ENCODE results near the gene SMTN. TPM values are rescaled to one million over a fixed set of nuclear protein-coding genes. Genes with fewer than 3 reads are reported as not detected.
A peak's percentile ranks its signal among the peaks of the same experiment; 100 is the strongest.
"Not testable (repeated sequence)": the region's sequence is repeated elsewhere in the genome, so short reads cannot be mapped to it uniquely, and the experiment has no call there.

Gene SMTN
- total RNA-seq, 1 donor from 2014 or later: 13.3 TPM

DNA sequence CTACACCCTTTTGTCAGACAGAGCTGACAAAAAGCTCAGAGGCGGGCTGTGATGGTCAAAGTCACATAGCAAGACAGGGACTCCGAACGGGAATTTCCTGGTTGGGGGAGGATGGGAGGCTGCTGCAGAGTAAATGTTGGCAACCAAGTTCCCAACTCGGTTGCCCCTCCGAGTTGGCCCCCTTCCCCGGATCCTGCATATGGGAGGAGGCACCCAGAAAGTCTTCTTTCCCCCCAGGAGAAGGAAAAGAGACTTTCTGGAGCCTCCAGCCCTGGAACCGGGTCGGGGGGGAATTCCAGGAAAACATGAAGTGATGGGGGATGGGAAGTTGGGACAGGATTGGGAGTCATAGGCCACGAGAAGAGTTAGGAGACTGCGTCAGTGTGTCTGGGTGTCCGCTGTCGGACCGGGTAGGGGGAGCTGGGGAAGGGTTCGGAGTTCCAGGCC is 25.6 kb downstream of the SMTN start:
- H3K36me3 Mint-ChIP-seq (ENCODE audit: unreplicated experiment): no peaks in the 10 kb centered on the region
- peak overlapping the region; percentile 77 for H3K27ac Mint-ChIP-seq (ENCODE audit: unreplicated experiment)

DNA sequence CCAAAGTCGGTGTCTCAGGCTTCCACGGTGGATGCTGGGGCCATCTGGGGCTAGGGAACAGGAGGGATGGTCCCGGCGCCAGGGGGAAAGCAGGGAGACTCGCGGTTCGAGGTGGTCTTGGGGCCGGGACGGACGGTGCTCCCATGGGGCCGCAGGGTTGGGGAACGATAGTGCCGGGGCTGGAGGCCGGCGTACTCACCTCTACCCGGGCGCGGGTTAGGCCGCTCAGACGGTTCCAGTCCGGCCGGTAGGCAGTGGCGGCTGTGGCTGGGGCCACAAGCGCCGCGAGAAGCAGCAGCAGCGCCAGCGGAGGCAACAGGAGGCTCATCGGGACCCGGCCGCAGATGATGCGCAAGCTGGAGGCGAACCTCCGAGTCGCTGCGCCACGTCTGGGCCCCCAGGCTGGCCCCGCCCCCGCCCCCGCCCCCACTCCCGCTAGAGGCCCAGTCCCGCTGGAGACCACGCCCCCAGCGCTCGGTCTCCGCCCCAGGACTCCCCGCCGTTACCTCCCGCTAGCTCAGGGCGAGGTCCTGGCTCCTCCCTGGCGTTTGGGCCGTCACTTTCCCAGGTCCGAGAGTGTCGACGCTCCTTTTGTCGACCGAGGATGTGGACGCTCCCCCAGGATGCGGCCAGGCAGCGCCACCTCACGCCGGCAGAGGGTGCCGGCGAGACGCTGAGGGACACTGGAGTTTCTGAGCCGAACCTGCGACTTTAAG is 26.2 kb downstream of the SMTN start, which contains the start of gene SELENOM:
SELENOM (minus strand) TSS at position 391 of the 716 bp plus-strand sequence; CDS start at position 328, 63 bp downstream.
- DNase-seq: peak; percentile 93
- no peaks in the 10 kb centered on the region for H3K36me3 Mint-ChIP-seq (ENCODE audit: unreplicated experiment)
- peak within 1 kb of the TSS; percentile 87 for H3K27ac Mint-ChIP-seq (ENCODE audit: unreplicated experiment)
- H3K27me3 Mint-ChIP-seq (ENCODE audit: unreplicated experiment): peaks cover 13% of the 10 kb centered on the region
- peaks cover 9% of the 10 kb centered on the region for H3K9me3 Mint-ChIP-seq (ENCODE audit: unreplicated experiment)
- H3K4me3 Mint-ChIP-seq (ENCODE audit: unreplicated experiment): peak within 1 kb of the TSS; percentile 91
- TF ChIP-seq, protein P1, sequence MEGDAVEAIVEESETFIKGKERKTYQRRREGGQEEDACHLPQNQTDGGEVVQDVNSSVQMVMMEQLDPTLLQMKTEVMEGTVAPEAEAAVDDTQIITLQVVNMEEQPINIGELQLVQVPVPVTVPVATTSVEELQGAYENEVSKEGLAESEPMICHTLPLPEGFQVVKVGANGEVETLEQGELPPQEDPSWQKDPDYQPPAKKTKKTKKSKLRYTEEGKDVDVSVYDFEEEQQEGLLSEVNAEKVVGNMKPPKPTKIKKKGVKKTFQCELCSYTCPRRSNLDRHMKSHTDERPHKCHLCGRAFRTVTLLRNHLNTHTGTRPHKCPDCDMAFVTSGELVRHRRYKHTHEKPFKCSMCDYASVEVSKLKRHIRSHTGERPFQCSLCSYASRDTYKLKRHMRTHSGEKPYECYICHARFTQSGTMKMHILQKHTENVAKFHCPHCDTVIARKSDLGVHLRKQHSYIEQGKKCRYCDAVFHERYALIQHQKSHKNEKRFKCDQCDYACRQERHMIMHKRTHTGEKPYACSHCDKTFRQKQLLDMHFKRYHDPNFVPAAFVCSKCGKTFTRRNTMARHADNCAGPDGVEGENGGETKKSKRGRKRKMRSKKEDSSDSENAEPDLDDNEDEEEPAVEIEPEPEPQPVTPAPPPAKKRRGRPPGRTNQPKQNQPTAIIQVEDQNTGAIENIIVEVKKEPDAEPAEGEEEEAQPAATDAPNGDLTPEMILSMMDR (IDR thresholded peaks at IDR 0.05; ENCODE audit: partially characterized antibody, unreplicated experiment): peak; percentile 75
- peaks cover 3% of the 10 kb centered on the region for H3K4me1 Mint-ChIP-seq (ENCODE audit: low read depth, unreplicated experiment)

More for the DNA sequence above, 25.6 kb downstream of the SMTN start:
- Mint-ChIP-seq H3K27me3 (ENCODE audit: unreplicated experiment) (peaks cover 14% of the 10 kb centered on the region), H3K4me1 (ENCODE audit: low read depth, unreplicated experiment) (peaks cover 3% of the 10 kb centered on the region), H3K4me3 (ENCODE audit: unreplicated experiment) (peak overlapping the region; percentile 91), H3K9me3 (ENCODE audit: unreplicated experiment) (peaks cover 9% of the 10 kb centered on the region)
- no peak for DNase-seq
- TF ChIP-seq, protein P1 (IDR thresholded peaks at IDR 0.05; ENCODE audit: partially characterized antibody, unreplicated experiment): no peak

DNA sequence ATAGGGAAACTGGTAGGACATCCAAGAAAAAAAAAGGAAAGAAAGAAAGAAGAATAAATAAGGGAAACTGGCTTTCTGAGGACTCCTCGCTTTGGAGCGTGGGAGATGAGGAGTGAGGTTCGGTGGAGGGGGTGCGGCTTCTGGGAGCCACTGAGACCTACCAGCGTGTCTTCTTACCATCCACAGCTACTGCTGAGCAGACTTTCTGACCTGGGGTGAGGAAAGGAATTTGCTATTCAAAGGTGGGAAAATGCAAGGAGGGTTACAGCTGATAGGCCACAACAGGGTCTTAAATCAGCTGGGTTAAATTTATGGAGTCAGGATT is 26.7 kb downstream of the SMTN start:
- Mint-ChIP-seq H3K36me3 (ENCODE audit: unreplicated experiment) (no peaks in the 10 kb centered on the region), H3K9me3 (ENCODE audit: unreplicated experiment) (peaks cover 9% of the 10 kb centered on the region), H3K4me1 (ENCODE audit: low read depth, unreplicated experiment) (peaks cover 3% of the 10 kb centered on the region), H3K27me3 (ENCODE audit: unreplicated experiment) (peaks cover 13% of the 10 kb centered on the region), H3K27ac (ENCODE audit: unreplicated experiment) (peak overlapping the region; percentile 87), H3K4me3 (ENCODE audit: unreplicated experiment) (peak overlapping the region; percentile 88)
- TF ChIP-seq, protein P1 (IDR thresholded peaks at IDR 0.05; ENCODE audit: partially characterized antibody, unreplicated experiment): no peak
- DNase-seq: no peak

DNA sequence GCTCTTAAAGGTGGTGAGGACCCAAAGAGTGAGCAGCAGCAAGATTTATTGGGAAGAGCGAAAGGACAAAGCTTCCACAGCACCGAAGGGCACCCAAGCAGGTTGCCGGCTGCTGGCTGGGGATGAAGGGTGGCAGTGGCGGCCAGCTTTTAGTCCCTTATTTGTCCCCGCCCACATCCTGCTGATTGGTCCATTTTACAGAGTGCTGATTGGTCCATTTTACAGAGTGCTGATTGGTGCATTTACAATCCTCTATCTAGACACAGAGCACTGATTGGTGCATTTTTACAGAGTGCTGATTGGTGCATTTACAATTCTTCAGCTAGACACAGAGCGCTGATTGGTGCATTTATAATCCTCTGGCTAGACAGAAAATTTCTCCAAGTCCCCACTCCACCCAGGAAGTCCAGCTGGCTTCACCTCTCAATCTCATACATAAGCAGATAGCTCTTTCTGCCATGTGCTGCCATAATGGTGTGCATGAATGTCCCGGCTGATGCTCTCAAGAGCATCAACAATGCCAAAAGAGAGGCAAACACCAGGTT is 31.5 kb downstream of the SMTN start:
- DNase-seq; H3K36me3 Mint-ChIP-seq (ENCODE audit: unreplicated experiment); H3K27me3 Mint-ChIP-seq (ENCODE audit: unreplicated experiment); H3K4me1 Mint-ChIP-seq (ENCODE audit: low read depth, unreplicated experiment); H3K9me3 Mint-ChIP-seq (ENCODE audit: unreplicated experiment); H3K4me3 Mint-ChIP-seq (ENCODE audit: unreplicated experiment); H3K27ac Mint-ChIP-seq (ENCODE audit: unreplicated experiment): not testable (repeated sequence)

DNA sequence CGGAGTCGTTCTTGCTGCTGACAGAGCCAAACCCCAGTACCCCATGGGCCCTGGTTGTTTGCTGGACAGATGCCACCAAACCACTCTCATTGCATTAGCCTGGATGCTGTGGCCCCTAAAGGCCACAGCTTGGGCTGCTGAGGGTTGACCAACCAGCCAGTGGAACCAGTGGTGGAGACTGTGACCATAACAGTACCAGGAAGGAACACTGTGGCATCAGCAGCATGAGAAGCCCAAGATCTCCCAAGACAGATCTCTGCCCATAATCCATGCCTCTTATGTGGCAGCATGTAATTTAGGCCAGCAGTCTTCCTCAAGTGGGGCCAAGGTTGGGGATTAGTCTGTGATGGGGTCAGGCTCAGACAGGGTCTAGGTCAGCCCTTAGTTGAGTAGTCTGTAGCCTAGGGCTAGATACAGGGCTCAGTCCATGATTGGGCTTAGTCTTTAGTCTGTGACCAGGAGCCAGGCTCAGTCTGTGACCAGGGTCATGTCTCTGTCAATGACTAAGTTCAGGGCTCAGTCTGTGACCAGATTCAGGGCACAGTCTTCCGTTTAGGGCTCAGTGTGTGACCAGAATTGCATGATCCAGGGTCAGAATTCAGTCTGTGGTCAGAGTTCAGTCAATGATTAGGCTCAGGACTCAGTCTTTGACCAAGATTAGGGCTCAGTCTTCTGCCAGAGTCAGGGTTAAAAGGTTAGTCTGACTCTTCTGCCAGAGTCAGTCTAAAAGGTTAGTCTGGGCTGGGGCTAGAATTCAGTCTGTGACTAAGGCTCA is 37.1 kb downstream of the SMTN start:
- H3K9me3 Mint-ChIP-seq (ENCODE audit: unreplicated experiment): peaks cover 3% of the 10 kb centered on the region
- DNase-seq: no peak
- TF ChIP-seq, protein P1 (IDR thresholded peaks at IDR 0.05; ENCODE audit: partially characterized antibody, unreplicated experiment): no peak
- H3K36me3 Mint-ChIP-seq (ENCODE audit: unreplicated experiment): no peaks in the 10 kb centered on the region
- peaks cover 3% of the 10 kb centered on the region for H3K27me3 Mint-ChIP-seq (ENCODE audit: unreplicated experiment)
- H3K4me1 Mint-ChIP-seq (ENCODE audit: low read depth, unreplicated experiment): peaks cover 1% of the 10 kb centered on the region
- H3K4me3 Mint-ChIP-seq (ENCODE audit: unreplicated experiment): no peak overlapping the region
- H3K27ac Mint-ChIP-seq (ENCODE audit: unreplicated experiment): no peak overlapping the region

Data from glutamatergic neuron (in vitro differentiated cells).